ENCODE results near the gene NXN. TPM values are rescaled to one million over a fixed set of nuclear protein-coding genes. Genes with fewer than 3 reads are reported as not detected.
"Not testable (repeated sequence)": the region's sequence is repeated elsewhere in the genome, so short reads cannot be mapped to it uniquely, and the experiment has no call there.

NXN gene
- polyA plus RNA-seq, 3 donors = not detected

DNA sequence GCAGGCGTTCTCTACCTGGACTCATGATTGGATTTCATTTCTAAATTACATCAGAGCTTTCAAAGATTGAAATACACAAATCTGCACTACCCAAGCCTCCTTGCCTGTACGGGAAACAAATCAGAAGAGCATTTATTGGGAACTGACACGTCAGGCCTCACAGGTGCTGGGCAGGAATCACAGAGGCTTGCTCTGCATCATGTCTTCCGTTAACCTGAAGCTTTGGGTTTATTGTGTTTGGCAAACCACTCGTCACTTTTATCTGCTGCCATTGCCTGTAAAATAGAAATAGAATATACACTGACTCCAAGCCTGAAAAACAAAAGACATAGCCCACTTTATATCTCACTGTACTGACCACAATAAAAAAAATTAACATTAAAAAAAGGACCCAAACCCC, 219.6 kb downstream of the NXN start:
- H3K27ac Mint-ChIP-seq = peak overlapping the region in 2 of 7 donors; percentile 2 to 50

DNA sequence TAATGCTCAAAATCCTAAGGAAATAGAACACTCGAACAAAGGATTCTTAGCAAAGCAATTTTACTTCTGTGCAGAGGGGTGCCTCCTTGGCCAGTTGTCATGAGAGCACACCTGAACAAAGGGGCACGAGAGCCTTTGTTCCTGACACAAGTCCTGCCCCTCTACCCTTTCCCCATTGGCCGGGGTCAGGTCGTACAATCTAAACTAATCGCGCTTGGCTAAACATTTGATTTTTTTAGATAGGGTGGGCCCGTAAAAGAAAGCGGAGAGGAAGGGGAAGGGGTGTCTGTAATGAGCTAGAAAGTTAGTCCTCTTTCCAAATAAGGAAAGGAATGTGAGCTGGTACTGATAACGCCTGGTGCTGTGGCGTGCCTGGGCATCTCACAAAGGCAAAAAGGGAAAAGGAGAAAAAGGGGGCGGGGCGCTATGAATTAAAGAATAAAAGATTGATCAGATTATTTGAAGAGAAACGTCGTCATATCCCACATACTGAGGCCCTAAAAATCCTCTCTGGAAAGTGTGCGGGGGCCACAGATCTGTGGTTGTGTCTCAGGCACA, 223.5 kb downstream of the NXN start:
- H3K4me3 Mint-ChIP-seq; H4K20me1 ChIP-seq (ENCODE audit: insufficient read depth, low read length); H2AFZ ChIP-seq (ENCODE audit: insufficient read depth, low read depth, low read length, poor library complexity, severe bottlenecking); intact Hi-C loops (cut with micrococcal nuclease); H3K27me3 ChIP-seq (ENCODE audit: control insufficient read depth in 2 of 2, insufficient read depth in 2 of 2, low read length in 2 of 2); H3K27ac ChIP-seq (ENCODE audit: low read depth in 1 of 2, low read length in 2 of 2); H3K4me3 ChIP-seq (replicated peaks in 1 of 3; ENCODE audit: low read depth in 2 of 3, low read length in 3 of 3); H3K9ac ChIP-seq (ENCODE audit: insufficient read depth, low read length, poor library complexity, severe bottlenecking); H3K9me3 ChIP-seq (replicated peaks in 1 of 2; ENCODE audit: control insufficient read depth in 1 of 2, insufficient read depth in 1 of 2, low read length in 2 of 2); H3K79me2 ChIP-seq (ENCODE audit: insufficient read depth, low read length); H3K9me3 Mint-ChIP-seq; H3K27me3 Mint-ChIP-seq (ENCODE audit: low read depth in 3 of 3); H3K4me2 ChIP-seq (replicated peaks; ENCODE audit: extremely low read depth, low read length, poor library complexity, severe bottlenecking); H3K27ac Mint-ChIP-seq; DNase-seq: not testable (repeated sequence)
- peaks cover 11% of the 10 kb centered on the region for H3K4me1 Mint-ChIP-seq
- H3K4me1 ChIP-seq (ENCODE audit: control insufficient read depth in 1 of 2, insufficient read depth in 2 of 2, low read length in 2 of 2) = peaks cover 11 to 19% of the 10 kb centered on the region in 2 donors
- WGBS (ENCODE audit: insufficient coverage) = 96% methylated on average over 6 of the region's 15 CpGs
- H3K36me3 ChIP-seq (replicated peaks in 1 of 2; ENCODE audit: control insufficient read depth in 1 of 2, insufficient read depth in 2 of 2, low read length in 2 of 2) = peaks cover 35 to 42% of the 10 kb centered on the region in 2 donors
- peaks cover 33 to 40% of the 10 kb centered on the region in 2 donors for H3K36me3 Mint-ChIP-seq

More for the DNA sequence above, 219.6 kb downstream of the NXN start:
- no peaks in the 10 kb centered on the region for H3K27me3 Mint-ChIP-seq (ENCODE audit: low read depth in 3 of 3)
- Histone ChIP-seq H3K9me3 (replicated peaks in 1 of 2; ENCODE audit: control insufficient read depth in 1 of 2, insufficient read depth in 1 of 2, low read length in 2 of 2) (no peaks in the 10 kb centered on the region), H3K79me2 (ENCODE audit: insufficient read depth, low read length) (no peaks in the 10 kb centered on the region), H3K4me1 (ENCODE audit: control insufficient read depth in 1 of 2, insufficient read depth in 2 of 2, low read length in 2 of 2) (no peaks in the 10 kb centered on the region), H3K4me2 (replicated peaks; ENCODE audit: extremely low read depth, low read length, poor library complexity, severe bottlenecking) (no peak overlapping the region), H3K36me3 (replicated peaks in 1 of 2; ENCODE audit: control insufficient read depth in 1 of 2, insufficient read depth in 2 of 2, low read length in 2 of 2) (peaks cover 55 to 73% of the 10 kb centered on the region in 2 donors), H3K9ac (ENCODE audit: insufficient read depth, low read length, poor library complexity, severe bottlenecking) (no peak overlapping the region), H3K27ac (ENCODE audit: low read depth in 1 of 2, low read length in 2 of 2) (no peak overlapping the region), H2AFZ (ENCODE audit: insufficient read depth, low read depth, low read length, poor library complexity, severe bottlenecking) (no peak overlapping the region), H3K27me3 (ENCODE audit: control insufficient read depth in 2 of 2, insufficient read depth in 2 of 2, low read length in 2 of 2) (no peaks in the 10 kb centered on the region), H3K4me3 (replicated peaks in 1 of 3; ENCODE audit: low read depth in 2 of 3, low read length in 3 of 3) (no peak overlapping the region), H4K20me1 (ENCODE audit: insufficient read depth, low read length) (no peaks in the 10 kb centered on the region)
- H3K36me3 Mint-ChIP-seq = peaks cover 58 to 72% of the 10 kb centered on the region in 2 donors
- H3K4me1 Mint-ChIP-seq = no peaks in the 10 kb centered on the region
- TF ChIP-seq, protein P1, sequence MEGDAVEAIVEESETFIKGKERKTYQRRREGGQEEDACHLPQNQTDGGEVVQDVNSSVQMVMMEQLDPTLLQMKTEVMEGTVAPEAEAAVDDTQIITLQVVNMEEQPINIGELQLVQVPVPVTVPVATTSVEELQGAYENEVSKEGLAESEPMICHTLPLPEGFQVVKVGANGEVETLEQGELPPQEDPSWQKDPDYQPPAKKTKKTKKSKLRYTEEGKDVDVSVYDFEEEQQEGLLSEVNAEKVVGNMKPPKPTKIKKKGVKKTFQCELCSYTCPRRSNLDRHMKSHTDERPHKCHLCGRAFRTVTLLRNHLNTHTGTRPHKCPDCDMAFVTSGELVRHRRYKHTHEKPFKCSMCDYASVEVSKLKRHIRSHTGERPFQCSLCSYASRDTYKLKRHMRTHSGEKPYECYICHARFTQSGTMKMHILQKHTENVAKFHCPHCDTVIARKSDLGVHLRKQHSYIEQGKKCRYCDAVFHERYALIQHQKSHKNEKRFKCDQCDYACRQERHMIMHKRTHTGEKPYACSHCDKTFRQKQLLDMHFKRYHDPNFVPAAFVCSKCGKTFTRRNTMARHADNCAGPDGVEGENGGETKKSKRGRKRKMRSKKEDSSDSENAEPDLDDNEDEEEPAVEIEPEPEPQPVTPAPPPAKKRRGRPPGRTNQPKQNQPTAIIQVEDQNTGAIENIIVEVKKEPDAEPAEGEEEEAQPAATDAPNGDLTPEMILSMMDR (IDR thresholded peaks at IDR 0.05) = no peak
- 100% methylated on average over 1 of the region's 5 CpGs for WGBS (ENCODE audit: insufficient coverage)
- no peak overlapping the region for H3K4me3 Mint-ChIP-seq
- H3K9me3 Mint-ChIP-seq = no peaks in the 10 kb centered on the region
- intact Hi-C loops (cut with micrococcal nuclease) = no loop called here
- no peak for DNase-seq

DNA sequence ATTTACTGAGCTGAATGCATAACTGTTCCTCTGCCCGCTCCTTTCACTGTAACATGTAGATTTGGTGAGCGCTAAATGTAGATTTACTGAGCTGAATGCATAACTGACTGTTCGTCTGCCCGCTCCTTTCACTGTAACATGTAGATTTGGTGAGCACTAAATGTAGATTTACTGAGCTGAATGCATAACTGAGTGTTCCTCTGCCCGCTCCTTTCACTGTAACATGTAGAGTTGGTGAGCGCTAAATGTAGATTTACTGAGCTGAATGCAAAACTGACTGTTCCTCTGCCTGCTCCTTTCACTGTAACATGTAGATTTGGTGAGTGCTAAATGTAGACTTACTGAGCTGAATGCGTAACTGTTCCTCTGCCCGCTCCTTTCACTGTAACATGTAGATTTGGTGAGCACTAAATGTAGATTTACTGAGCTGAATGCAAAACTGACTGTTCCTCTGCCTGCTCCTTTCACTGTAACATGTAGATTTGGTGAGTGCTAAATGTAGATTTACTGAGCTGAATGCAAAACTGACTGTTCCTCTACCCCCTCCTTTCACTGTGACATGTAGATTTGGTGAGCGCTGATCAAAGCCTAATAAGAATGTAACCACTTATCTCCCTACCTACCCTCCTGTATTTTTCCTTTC, 224.1 kb downstream of the NXN start:
- H3K4me1 Mint-ChIP-seq = peaks cover 18% of the 10 kb centered on the region

More for the DNA sequence above, 224.1 kb downstream of the NXN start:
- H3K9me3 Mint-ChIP-seq; H3K4me3 ChIP-seq (replicated peaks in 1 of 3; ENCODE audit: low read depth in 2 of 3, low read length in 3 of 3); intact Hi-C loops (cut with micrococcal nuclease); H3K4me2 ChIP-seq (replicated peaks; ENCODE audit: extremely low read depth, low read length, poor library complexity, severe bottlenecking); H3K27ac ChIP-seq (ENCODE audit: low read depth in 1 of 2, low read length in 2 of 2); H3K9ac ChIP-seq (ENCODE audit: insufficient read depth, low read length, poor library complexity, severe bottlenecking); H3K9me3 ChIP-seq (replicated peaks in 1 of 2; ENCODE audit: control insufficient read depth in 1 of 2, insufficient read depth in 1 of 2, low read length in 2 of 2); H3K27me3 Mint-ChIP-seq (ENCODE audit: low read depth in 3 of 3); H4K20me1 ChIP-seq (ENCODE audit: insufficient read depth, low read length); DNase-seq; H3K27me3 ChIP-seq (ENCODE audit: control insufficient read depth in 2 of 2, insufficient read depth in 2 of 2, low read length in 2 of 2); H3K27ac Mint-ChIP-seq; H3K4me3 Mint-ChIP-seq; H2AFZ ChIP-seq (ENCODE audit: insufficient read depth, low read depth, low read length, poor library complexity, severe bottlenecking): not testable (repeated sequence)
- WGBS (ENCODE audit: insufficient coverage) = 100% methylated on average over 6 of the region's 9 CpGs
- peaks cover 29 to 36% of the 10 kb centered on the region in 2 donors for H3K36me3 ChIP-seq (replicated peaks in 1 of 2; ENCODE audit: control insufficient read depth in 1 of 2, insufficient read depth in 2 of 2, low read length in 2 of 2)
- H3K4me1 ChIP-seq (ENCODE audit: control insufficient read depth in 1 of 2, insufficient read depth in 2 of 2, low read length in 2 of 2) = peaks cover 18 to 25% of the 10 kb centered on the region in 2 donors
- H3K36me3 Mint-ChIP-seq = peaks cover 27 to 33% of the 10 kb centered on the region in 2 donors
- H3K79me2 ChIP-seq (ENCODE audit: insufficient read depth, low read length) = peaks cover 14% of the 10 kb centered on the region
